GM12873 (cell line): Measurements from ENCODE around the gene CSF1R.

Experiments
- CTCF ChIP-seq: IDR thresholded peaks from 2 replicates; pipeline ENCODE4 v1.5.1; 2012; ENCODE audit warnings: low read depth, mild to moderate bottlenecking, moderate library complexity, low read length, control low read depth; ENCODE audit not compliant: insufficient read depth; ENCODE audit errors: missing control alignments

CSF1R gene

GRCh38 chr5:150024346-150024984 lies 61.9 kb downstream of the CSF1R start:
- TF ChIP-seq CTCF: no peak

GRCh38 chr5:150023136-150023535 lies 63.2 kb downstream of the CSF1R start:
- TF ChIP-seq CTCF: no peak

- TF ChIP-seq CTCF: no peak
These were observed 63.7 kb downstream of the CSF1R start for GRCh38 chr5:150022681-150023080.

GRCh38 chr5:150022158-150022531 lies 64.2 kb downstream of the CSF1R start:
- TF ChIP-seq CTCF: no peak

- TF ChIP-seq CTCF: no peak
These were observed 64.7 kb downstream of the CSF1R start for GRCh38 chr5:150021491-150022157.

- TF ChIP-seq CTCF: no peak
These were observed 66.1 kb downstream of the CSF1R start for GRCh38 chr5:150020249-150020648.

- TF ChIP-seq CTCF: no peak
These were observed 68.9 kb downstream of the CSF1R start for GRCh38 chr5:150017226-150018005.
